Activated T-helper 17 cell treated with anti-CD3 and anti-CD28 coated beads, Interleukin-2, amount 50 U/mL, for 72 hours (primary cell): ENCODE data around the gene XCL2. TPM values are rescaled to one million over a fixed set of nuclear protein-coding genes. Genes with fewer than 3 reads are reported as not detected.

ENCODE experiments used
- ATAC-seq: fragments of 150-1000 bp; cut with Tn5 transposase; replicated peaks from 2 replicates; pipeline ENCODE4 v1.10.0; 2021; ENCODE audit warnings: mild to moderate bottlenecking, moderate library complexity
- H3K27ac Mint-ChIP-seq: one replicate; pipeline ENCODE4 v1.8.0; 2022; ENCODE audit warnings: mixed read lengths
- H3K27me3 Mint-ChIP-seq: one replicate; pipeline ENCODE4 v1.8.0; 2022; ENCODE audit warnings: mixed read lengths
- H3K36me3 Mint-ChIP-seq: one replicate; pipeline ENCODE4 v1.8.0; 2022; ENCODE audit warnings: low read depth, mild to moderate bottlenecking, mixed read lengths
- H3K4me1 Mint-ChIP-seq: one replicate; pipeline ENCODE4 v1.8.0; 2022; ENCODE audit warnings: mixed read lengths
- H3K4me3 Mint-ChIP-seq: one replicate; pipeline ENCODE4 v1.8.0; 2022; ENCODE audit warnings: mild to moderate bottlenecking, mixed read lengths
- H3K9me3 Mint-ChIP-seq: one replicate; pipeline ENCODE4 v1.8.0; 2022; ENCODE audit warnings: mixed read lengths
- total RNA-seq, 2 donors: library from RNA; stranded (reverse); gene quantifications; one replicate each; pipeline ENCODE4 v1.2.3, GENCODE V29; 2022

Gene XCL2
- total RNA-seq, 2 donors from 2014 or later: not detected

- H3K36me3 Mint-ChIP-seq: no peaks in the 10 kb centered on the region
These were observed 28.8 kb upstream of the XCL2 start for GRCh38 chr1:168572633-168573032.

GRCh38 chr1:168570652-168571051 lies 26.9 kb upstream of the XCL2 start:
- ATAC-seq: no peak

More at GRCh38 chr1:168572633-168573032, 28.8 kb upstream of the XCL2 start:
- peaks cover 4% of the 10 kb centered on the region for H3K27me3 Mint-ChIP-seq
- no peak for ATAC-seq
- H3K4me3 Mint-ChIP-seq: no peak overlapping the region
- peaks cover 6% of the 10 kb centered on the region for H3K4me1 Mint-ChIP-seq
- H3K9me3 Mint-ChIP-seq: no peaks in the 10 kb centered on the region
- no peak overlapping the region for H3K27ac Mint-ChIP-seq

GRCh38 chr1:168568346-168568745 lies 24.5 kb upstream of the XCL2 start:
- no peak overlapping the region for H3K4me3 Mint-ChIP-seq
- no peaks in the 10 kb centered on the region for H3K9me3 Mint-ChIP-seq
- ATAC-seq: no peak
- H3K4me1 Mint-ChIP-seq: peaks cover 6% of the 10 kb centered on the region
- H3K27me3 Mint-ChIP-seq: peaks cover 4% of the 10 kb centered on the region
- H3K27ac Mint-ChIP-seq: no peak overlapping the region
- no peaks in the 10 kb centered on the region for H3K36me3 Mint-ChIP-seq

More at GRCh38 chr1:168570652-168571051, 26.9 kb upstream of the XCL2 start:
- no peaks in the 10 kb centered on the region for H3K36me3 Mint-ChIP-seq
- H3K4me1 Mint-ChIP-seq: peaks cover 6% of the 10 kb centered on the region
- H3K4me3 Mint-ChIP-seq: no peak overlapping the region
- no peak overlapping the region for H3K27ac Mint-ChIP-seq
- peaks cover 4% of the 10 kb centered on the region for H3K27me3 Mint-ChIP-seq
- H3K9me3 Mint-ChIP-seq: no peaks in the 10 kb centered on the region

GRCh38 chr1:168567568-168567967 lies 23.8 kb upstream of the XCL2 start:
- H3K36me3 Mint-ChIP-seq: no peaks in the 10 kb centered on the region
- peaks cover 6% of the 10 kb centered on the region for H3K4me1 Mint-ChIP-seq
- no peak for ATAC-seq
- H3K27ac Mint-ChIP-seq: no peak overlapping the region
- peaks cover 4% of the 10 kb centered on the region for H3K27me3 Mint-ChIP-seq
- H3K4me3 Mint-ChIP-seq: no peak overlapping the region
- H3K9me3 Mint-ChIP-seq: no peaks in the 10 kb centered on the region

GRCh38 chr1:168567007-168567406 lies 23.2 kb upstream of the XCL2 start:
- H3K9me3 Mint-ChIP-seq: peaks cover under 1% of the 10 kb centered on the region
- no peak for ATAC-seq
- no peak overlapping the region for H3K27ac Mint-ChIP-seq
- no peak overlapping the region for H3K4me3 Mint-ChIP-seq
- H3K4me1 Mint-ChIP-seq: peaks cover under 1% of the 10 kb centered on the region
- H3K27me3 Mint-ChIP-seq: peaks cover 5% of the 10 kb centered on the region
- no peaks in the 10 kb centered on the region for H3K36me3 Mint-ChIP-seq

GRCh38 chr1:168565825-168566224 lies 22.0 kb upstream of the XCL2 start:
- no peaks in the 10 kb centered on the region for H3K4me1 Mint-ChIP-seq
- H3K4me3 Mint-ChIP-seq: no peak overlapping the region
- ATAC-seq: no peak
- H3K9me3 Mint-ChIP-seq: peaks cover 3% of the 10 kb centered on the region
- H3K27me3 Mint-ChIP-seq: peaks cover 11% of the 10 kb centered on the region
- H3K36me3 Mint-ChIP-seq: no peaks in the 10 kb centered on the region
- H3K27ac Mint-ChIP-seq: no peak overlapping the region

GRCh38 chr1:168561989-168562388 lies 18.2 kb upstream of the XCL2 start:
- no peaks in the 10 kb centered on the region for H3K36me3 Mint-ChIP-seq
- no peak for ATAC-seq
- no peak overlapping the region for H3K27ac Mint-ChIP-seq
- H3K27me3 Mint-ChIP-seq: peaks cover 7% of the 10 kb centered on the region
- H3K4me1 Mint-ChIP-seq: peaks cover 5% of the 10 kb centered on the region
- no peak overlapping the region for H3K4me3 Mint-ChIP-seq
- H3K9me3 Mint-ChIP-seq: peaks cover 3% of the 10 kb centered on the region

- no peak overlapping the region for H3K4me3 Mint-ChIP-seq
- peaks cover 7% of the 10 kb centered on the region for H3K27me3 Mint-ChIP-seq
- H3K27ac Mint-ChIP-seq: no peak overlapping the region
- H3K36me3 Mint-ChIP-seq: no peaks in the 10 kb centered on the region
- peaks cover 3% of the 10 kb centered on the region for H3K9me3 Mint-ChIP-seq
- ATAC-seq: no peak
- peaks cover 5% of the 10 kb centered on the region for H3K4me1 Mint-ChIP-seq
These were observed 16.6 kb upstream of the XCL2 start for GRCh38 chr1:168560370-168560769.

GRCh38 chr1:168556647-168557046 lies 12.8 kb upstream of the XCL2 start:
- no peak overlapping the region for H3K4me3 Mint-ChIP-seq
- peaks cover 7% of the 10 kb centered on the region for H3K27me3 Mint-ChIP-seq
- no peaks in the 10 kb centered on the region for H3K36me3 Mint-ChIP-seq
- H3K9me3 Mint-ChIP-seq: no peaks in the 10 kb centered on the region
- peaks cover 5% of the 10 kb centered on the region for H3K4me1 Mint-ChIP-seq
- no peak for ATAC-seq
- H3K27ac Mint-ChIP-seq: no peak overlapping the region

- Mint-ChIP-seq H3K27ac (no peak overlapping the region), H3K4me1 (peaks cover 5% of the 10 kb centered on the region), H3K4me3 (no peak overlapping the region), H3K27me3 (peaks cover 4% of the 10 kb centered on the region), H3K9me3 (no peaks in the 10 kb centered on the region), H3K36me3 (no peaks in the 10 kb centered on the region)
- ATAC-seq: no peak
These were observed 11.8 kb upstream of the XCL2 start for GRCh38 chr1:168555508-168556046.

GRCh38 chr1:168554603-168555483 lies 11.0 kb upstream of the XCL2 start:
- Mint-ChIP-seq H3K27ac (no peak overlapping the region), H3K4me1 (peaks cover 5% of the 10 kb centered on the region), H3K27me3 (peaks cover 4% of the 10 kb centered on the region), H3K36me3 (no peaks in the 10 kb centered on the region), H3K4me3 (no peak overlapping the region), H3K9me3 (no peaks in the 10 kb centered on the region)
- ATAC-seq: no peak

GRCh38 chr1:168553680-168554553 lies 10.1 kb upstream of the XCL2 start:
- Mint-ChIP-seq H3K4me3 (no peak overlapping the region), H3K9me3 (no peaks in the 10 kb centered on the region), H3K36me3 (no peaks in the 10 kb centered on the region), H3K27me3 (peaks cover 4% of the 10 kb centered on the region), H3K27ac (no peak overlapping the region), H3K4me1 (peaks cover 5% of the 10 kb centered on the region)
- ATAC-seq: no peak

- Mint-ChIP-seq H3K4me1 (peaks cover 5% of the 10 kb centered on the region), H3K27me3 (peaks cover 4% of the 10 kb centered on the region), H3K36me3 (no peaks in the 10 kb centered on the region), H3K9me3 (no peaks in the 10 kb centered on the region), H3K4me3 (no peak overlapping the region), H3K27ac (no peak overlapping the region)
- ATAC-seq: no peak
These were observed 9.2 kb upstream of the XCL2 start for GRCh38 chr1:168552961-168553360.

- Mint-ChIP-seq H3K27ac (no peak overlapping the region), H3K36me3 (no peaks in the 10 kb centered on the region), H3K9me3 (no peaks in the 10 kb centered on the region), H3K4me1 (no peaks in the 10 kb centered on the region), H3K27me3 (peaks cover 4% of the 10 kb centered on the region), H3K4me3 (no peak overlapping the region)
- no peak for ATAC-seq
These were observed 7.9 kb upstream of the XCL2 start for GRCh38 chr1:168551688-168552087.
